Heart left ventricle (tissue), 16 donors: ENCODE results near the gene CELSR1. TPM values are rescaled to one million over a fixed set of nuclear protein-coding genes. Genes with fewer than 3 reads are reported as not detected.

Source experiments
- ATAC-seq, 4 donors: fragments of 200-7000 bp; cut with Tn5 transposase; one replicate each; pipeline ENCODE4 v1.9.1; 2020 to 2022; ENCODE audit warnings: moderate library complexity in 4 of 4, mild to moderate bottlenecking in 3 of 4, moderate number of reproducible peaks in 1 of 4
- DNase-seq, 5 donors: peaks; one replicate each; pipeline ENCODE4 v3.0.0-alpha.2; 2020
- H3K27ac ChIP-seq, 12 donors: fragments of 200-600 bp; sonication (generic) in 4 of 12; one replicate each; pipeline versions ENCODE4 v1.5.0 to v1.8.0; 2016 to 2022; ENCODE audit warnings: mild to moderate bottlenecking in 2 of 12
- H3K27me3 ChIP-seq, 9 donors: fragments of 200-600 bp; sonication (generic) in 2 of 9; one replicate each; pipeline versions ENCODE4 v1.5.1 to v1.8.0; 2016 to 2022; ENCODE audit warnings: mild to moderate bottlenecking in 3 of 9
- H3K36me3 ChIP-seq, 9 donors: fragments of 200-600 bp; sonication (generic) in 2 of 9; one replicate each; pipeline versions ENCODE4 v1.5.0 to v1.8.0; 2018 to 2022; ENCODE audit warnings: mild to moderate bottlenecking in 2 of 9
- H3K4me1 ChIP-seq, 12 donors: fragments of 200-600 bp; sonication (generic) in 4 of 12; one replicate each; pipeline versions ENCODE4 v1.5.0 to v1.8.0; 2016 to 2022; ENCODE audit warnings: mild to moderate bottlenecking in 3 of 12
- H3K4me3 ChIP-seq, 12 donors: fragments of 200-600 bp; sonication (generic) in 4 of 12; one replicate each; pipeline versions ENCODE4 v1.5.0 to v1.8.0; 2017 to 2022; ENCODE audit warnings: mild to moderate bottlenecking in 9 of 12, moderate library complexity in 4 of 12
- H3K9me3 ChIP-seq, 12 donors: fragments of 200-600 bp; sonication (generic) in 4 of 12; one replicate each; pipeline versions ENCODE4 v1.5.0 to v1.8.0; 2016 to 2022; ENCODE audit warnings: mild to moderate bottlenecking in 1 of 12
- POLR2A ChIP-seq, 2 donors: fragments of 450-650 bp; IDR thresholded peaks; one replicate each; pipeline ENCODE4 v1.6.1; 2017; ENCODE audit warnings: antibody characterized with exemption in 2 of 2, mild to moderate bottlenecking in 2 of 2, moderate library complexity in 2 of 2
- WGBS, 4 donors: extraction: QIAGEN DNeasy Blood & Tissue Kit in 2 of 4; methylation state at CpG; one replicate each; pipeline versions ENCODE4 v1.1.5 to v1.1.7; 2013 to 2018; 5-methylcytosine and 5-hydroxymethylcytosine counted together
- intact Hi-C, 10 donors: fragments of 100-400 bp; cut with DNase I; formaldehyde crosslinking; loops; one replicate each; pipeline versions ENCODE4 v1.11.1 to v1.14.2; 2022
- polyA plus RNA-seq, 2 donors: library from polyadenylated mRNA; stranded (reverse); fragments of 200-250 nt; gene quantifications; one replicate each; pipeline ENCODE4 v1.2.3, GENCODE V29; 2013
- total RNA-seq, 9 donors: library from RNA; depleted of rRNA in 2 of 9; stranded (reverse); fragments of >200 nt in 2 of 9; fragmentation: NEBNext Ultra II Directional in 3 of 9; extraction: Animal tissue kit (Norgen Biotek cat#: 25700) in 3 of 9; gene quantifications; one replicate each; pipeline versions ENCODE4 v1.1.0 to v1.2.4, GENCODE V29; 2016 to 2023
- TF ChIP-seq, protein P1 (sequence below), 12 donors: fragments of 200-600 bp; sonication (generic) in 4 of 12; IDR thresholded peaks; one replicate each; pipeline versions ENCODE4 v1.5.0 to v1.8.0; 2018 to 2022; ENCODE audit warnings: antibody characterized with exemption in 12 of 12, mild to moderate bottlenecking in 5 of 12
- donor health status: ischemic (EF 13 %, LVEDD 7.1; RV severe dilation, severe dysfunction).
- donor health status: healthy with polysubstance abuse.
- donor health status: DM: no; HTN: yes; CAD: no.
- donor health status: DM: no; HTN: no; CAD: no.
- donor health status: ischemic (EF 25% LVEDD 6.9; RV normal size, moderate dysfunction).
- donor health status: ischemic (EF 25% LVEDD 5.7; RV mildly dilated, moderate dysfunction).
- donor health status: healthy.
- donor health status: DM: yes; HTN: yes; CAD: no.
- donor health status: ischemic (EF 35%, LVEDD 5.7; RV mildly dilated, moderate dysfunction).
- donor health status: nonischemic (EF 11% LVEDD 7.7; RV severe dilation, severe dysfunction).
- donor health status: DM: yes; HTN: yes; CAD: no.
- donor health status: PGD.
- donor health status: ischemic (EF 29% LVEDD 5.4; RV normal size, mild dysfunction).
- donor health status: nonischemic (EF 23%, LVEDD 6.1; RV moderate dilation, normal function).

Gene CELSR1
- total and polyA plus RNA-seq, 11 donors: 5.9 to 15.8 (median 11.9) TPM

DNA sequence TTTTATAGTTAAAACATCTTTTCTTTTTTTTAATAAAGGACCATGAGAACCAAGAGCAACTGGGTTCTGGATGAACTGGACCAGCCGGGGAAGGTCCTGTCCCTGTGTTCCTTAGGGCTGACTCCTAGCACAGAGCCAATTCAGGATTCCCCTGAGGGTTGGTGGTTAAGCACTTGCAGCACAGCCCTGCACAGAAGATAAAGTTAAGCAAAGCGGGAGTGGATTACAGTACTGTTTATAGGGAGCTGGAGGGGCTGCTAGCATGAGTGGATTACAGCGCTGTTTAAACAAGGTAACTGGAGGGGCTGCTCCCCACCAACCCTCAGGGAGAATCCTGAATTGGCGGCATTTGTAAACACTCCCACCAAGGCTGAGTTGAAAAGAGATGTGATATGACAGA, 90.6 kb downstream of the CELSR1 start:
- ATAC-seq (peak in 1 of 4 donors; percentile 53), DNase-seq (no peak)
- Histone ChIP-seq H3K4me3 (no peak overlapping the region), H3K4me1 (peaks cover 0 to 10% (median 0%) of the 10 kb centered on the region in 12 donors), H3K9me3 (no peaks in the 10 kb centered on the region), H3K27ac (no peak overlapping the region), H3K27me3 (peaks cover 0 to 3% (median 0%) of the 10 kb centered on the region in 9 donors), H3K36me3 (no peaks in the 10 kb centered on the region)
- TF ChIP-seq, protein P1, sequence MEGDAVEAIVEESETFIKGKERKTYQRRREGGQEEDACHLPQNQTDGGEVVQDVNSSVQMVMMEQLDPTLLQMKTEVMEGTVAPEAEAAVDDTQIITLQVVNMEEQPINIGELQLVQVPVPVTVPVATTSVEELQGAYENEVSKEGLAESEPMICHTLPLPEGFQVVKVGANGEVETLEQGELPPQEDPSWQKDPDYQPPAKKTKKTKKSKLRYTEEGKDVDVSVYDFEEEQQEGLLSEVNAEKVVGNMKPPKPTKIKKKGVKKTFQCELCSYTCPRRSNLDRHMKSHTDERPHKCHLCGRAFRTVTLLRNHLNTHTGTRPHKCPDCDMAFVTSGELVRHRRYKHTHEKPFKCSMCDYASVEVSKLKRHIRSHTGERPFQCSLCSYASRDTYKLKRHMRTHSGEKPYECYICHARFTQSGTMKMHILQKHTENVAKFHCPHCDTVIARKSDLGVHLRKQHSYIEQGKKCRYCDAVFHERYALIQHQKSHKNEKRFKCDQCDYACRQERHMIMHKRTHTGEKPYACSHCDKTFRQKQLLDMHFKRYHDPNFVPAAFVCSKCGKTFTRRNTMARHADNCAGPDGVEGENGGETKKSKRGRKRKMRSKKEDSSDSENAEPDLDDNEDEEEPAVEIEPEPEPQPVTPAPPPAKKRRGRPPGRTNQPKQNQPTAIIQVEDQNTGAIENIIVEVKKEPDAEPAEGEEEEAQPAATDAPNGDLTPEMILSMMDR (IDR thresholded peaks at IDR 0.05): no peak
- no peak for TF ChIP-seq POLR2A (IDR thresholded peaks at IDR 0.05)
- intact Hi-C loops: no loop called here
- WGBS, 4 donors: 63 to 76% (median 73%) methylated on average over 4 of the region's 4 CpGs

- no peak for ATAC-seq
- intact Hi-C loops: no loop called here
- no peak for TF ChIP-seq POLR2A (IDR thresholded peaks at IDR 0.05)
- TF ChIP-seq, protein P1 (IDR thresholded peaks at IDR 0.05): no peak
- H3K9me3 ChIP-seq: no peaks in the 10 kb centered on the region
- no peak overlapping the region for H3K27ac ChIP-seq
- peaks cover 0 to under 1% (median 0%) of the 10 kb centered on the region in 9 donors for H3K27me3 ChIP-seq
- peaks cover 0 to 1% (median 0%) of the 10 kb centered on the region in 12 donors for H3K4me1 ChIP-seq
- H3K4me3 ChIP-seq: no peak overlapping the region
- H3K36me3 ChIP-seq: no peaks in the 10 kb centered on the region
- 84 to 93% (median 87%) methylated on average over 21 of the region's 21 CpGs for WGBS, 4 donors
- DNase-seq: peak in 1 of 5 donors; percentile 23
Measured at GRCh38 chr22:46445771-46446420, 91.5 kb downstream of the CELSR1 start.

GRCh38 chr22:46444390-46444854, 93.0 kb downstream of the CELSR1 start:
- Histone ChIP-seq H3K4me3 (no peak overlapping the region), H3K27ac (no peak overlapping the region), H3K9me3 (no peaks in the 10 kb centered on the region), H3K4me1 (no peaks in the 10 kb centered on the region), H3K27me3 (no peaks in the 10 kb centered on the region), H3K36me3 (no peaks in the 10 kb centered on the region)
- WGBS, 4 donors: 79 to 87% (median 81%) methylated on average over 10 of the region's 10 CpGs
- TF ChIP-seq POLR2A (IDR thresholded peaks at IDR 0.05): no peak
- ATAC-seq (no peak), DNase-seq (no peak)
- intact Hi-C loops: no loop called here

DNA sequence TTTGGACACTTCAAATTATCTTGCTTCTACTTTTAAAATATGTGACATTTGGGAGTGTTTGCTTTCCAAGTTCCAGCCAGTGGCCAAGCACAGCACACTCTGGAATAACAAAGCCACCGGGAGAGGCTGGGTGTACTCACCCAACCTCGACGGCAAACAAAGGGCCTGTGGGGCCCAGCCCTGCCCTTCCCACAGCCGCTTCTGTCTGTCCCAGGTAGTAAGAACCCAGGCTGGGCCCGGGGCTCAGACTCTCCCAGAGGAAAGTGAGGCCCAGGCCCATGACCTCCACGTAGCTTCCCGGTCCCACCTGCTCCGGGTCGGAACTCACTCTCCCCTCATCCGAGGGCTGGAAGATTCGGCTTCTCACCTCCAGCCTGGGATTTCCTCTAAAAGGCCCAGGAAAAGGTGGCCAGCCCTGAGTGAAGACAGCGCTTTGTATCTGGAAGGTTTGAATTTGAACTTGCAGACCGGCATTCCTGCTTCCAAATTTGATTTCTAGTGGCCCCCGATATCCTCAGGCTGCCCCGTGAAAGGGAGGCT, 93.5 kb downstream of the CELSR1 start:
- H3K27ac ChIP-seq: no peak overlapping the region
- intact Hi-C loops: no loop called here
- no peaks in the 10 kb centered on the region for H3K4me1 ChIP-seq
- H3K4me3 ChIP-seq: no peak overlapping the region
- ATAC-seq (no peak), DNase-seq (peak in 1 of 5 donors; percentile 15)
- 81 to 84% (median 83%) methylated on average over 15 of the region's 15 CpGs for WGBS, 4 donors
- no peaks in the 10 kb centered on the region for H3K27me3 ChIP-seq
- no peaks in the 10 kb centered on the region for H3K36me3 ChIP-seq
- H3K9me3 ChIP-seq: no peaks in the 10 kb centered on the region
- no peak for TF ChIP-seq POLR2A (IDR thresholded peaks at IDR 0.05)
- TF ChIP-seq, protein P1 (IDR thresholded peaks at IDR 0.05): no peak
